ENCODE results near the gene SLC38A3.

DNA sequence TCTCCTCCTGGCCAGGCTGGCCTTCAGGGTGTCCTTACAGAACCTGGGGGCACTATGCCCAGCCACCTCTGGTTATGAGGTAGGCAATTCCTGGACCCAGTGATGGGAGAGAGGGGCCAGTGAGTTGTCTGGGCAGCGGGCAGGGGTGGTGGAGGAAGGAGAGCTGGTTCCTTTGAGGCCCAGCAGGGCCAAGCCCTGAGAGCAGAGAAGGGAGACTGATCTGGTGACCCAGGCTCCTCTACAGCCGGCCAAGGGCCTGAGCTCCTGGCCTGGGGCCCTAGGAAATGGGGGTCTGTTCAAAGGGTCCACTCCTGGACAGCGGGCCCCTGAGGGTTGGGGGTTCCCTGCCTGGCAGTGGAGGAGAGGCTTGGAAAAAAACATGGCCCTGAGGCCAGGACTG, 7.9 kb downstream of the SLC38A3 start:
- TF ChIP-seq CTCF (IDR thresholded peaks at IDR 0.05) = no peak
- TF ChIP-seq POLR2A (IDR thresholded peaks at IDR 0.05) = no peak
